Activated naive CD8-positive, alpha-beta T cell treated with anti-CD3 and anti-CD28 coated beads for 36 hours (primary cell): ENCODE results near the gene RNF213. TPM values are rescaled to one million over a fixed set of nuclear protein-coding genes. Genes with fewer than 3 reads are reported as not detected.
A peak's percentile ranks its signal among the peaks of the same experiment; 100 is the strongest.
"Not testable (repeated sequence)": the region's sequence is repeated elsewhere in the genome, so short reads cannot be mapped to it uniquely, and the experiment has no call there.

ENCODE experiments used
- DNase-seq: peaks from one replicate; pipeline ENCODE4 v3.0.0; 2021
- H3K27ac Mint-ChIP-seq: one replicate; pipeline ENCODE4 v1.8.0; 2022; ENCODE audit warnings: mild to moderate bottlenecking, moderate library complexity, mixed read lengths
- H3K27me3 Mint-ChIP-seq: one replicate; pipeline ENCODE4 v1.8.0; 2022; ENCODE audit warnings: mild to moderate bottlenecking, mixed read lengths
- H3K36me3 Mint-ChIP-seq: one replicate; pipeline ENCODE4 v1.8.0; 2021; ENCODE audit warnings: mild to moderate bottlenecking, mixed read lengths
- H3K4me1 Mint-ChIP-seq: one replicate; pipeline ENCODE4 v1.8.0; 2021; ENCODE audit warnings: mixed read lengths
- H3K4me3 Mint-ChIP-seq: one replicate; pipeline ENCODE4 v1.8.0; 2022; ENCODE audit warnings: mild to moderate bottlenecking, moderate library complexity, mixed read lengths
- H3K9me3 Mint-ChIP-seq: one replicate; pipeline ENCODE4 v1.8.0; 2022; ENCODE audit warnings: mixed read lengths
- total RNA-seq, 2 experiments: library from RNA; stranded (reverse); gene quantifications; one replicate each; pipeline ENCODE4 v1.2.3, GENCODE V29; 2021

Gene RNF213
- total RNA-seq, 2 experiments from 2014 or later, result 109 TPM

- peaks cover 49% of the 10 kb centered on the region for H3K4me1 Mint-ChIP-seq
- H3K4me3 Mint-ChIP-seq, result no peak overlapping the region
- H3K27me3 Mint-ChIP-seq, result no peaks in the 10 kb centered on the region
- DNase-seq, result peak; percentile 62
- no peaks in the 10 kb centered on the region for H3K9me3 Mint-ChIP-seq
- no peaks in the 10 kb centered on the region for H3K36me3 Mint-ChIP-seq
- peak overlapping the region; percentile 82 for H3K27ac Mint-ChIP-seq
These were observed 6.0 kb upstream of the RNF213 start for GRCh38 chr17:80254396-80255251.

DNA sequence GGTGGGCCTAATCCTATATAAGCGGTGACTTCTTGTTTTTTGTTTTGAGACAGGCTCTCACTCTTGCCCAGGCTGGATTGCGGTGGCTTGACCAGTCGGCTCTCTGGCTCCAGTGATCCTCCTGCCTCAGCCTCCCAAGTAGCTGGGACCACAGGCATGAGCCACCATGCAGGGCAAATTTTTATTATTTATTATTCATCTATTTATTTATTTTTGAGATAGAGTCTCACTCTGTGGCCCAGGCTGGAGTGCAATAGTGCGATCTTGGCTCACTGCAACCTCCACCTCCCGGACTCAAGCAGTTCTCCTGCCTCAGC lies 4.7 kb upstream of the RNF213 start:
- Mint-ChIP-seq H3K36me3 (no peaks in the 10 kb centered on the region), H3K4me1 (peaks cover 52% of the 10 kb centered on the region), H3K4me3 (no peak overlapping the region), H3K27ac (no peak overlapping the region), H3K9me3 (no peaks in the 10 kb centered on the region), H3K27me3 (no peaks in the 10 kb centered on the region)
- DNase-seq, result no peak

GRCh38 chr17:80257716-80258213 lies 2.9 kb upstream of the RNF213 start:
- DNase-seq, result no peak
- no peaks in the 10 kb centered on the region for H3K27me3 Mint-ChIP-seq
- no peaks in the 10 kb centered on the region for H3K36me3 Mint-ChIP-seq
- no peak overlapping the region for H3K4me3 Mint-ChIP-seq
- H3K27ac Mint-ChIP-seq, result peak overlapping the region; percentile 93
- no peaks in the 10 kb centered on the region for H3K9me3 Mint-ChIP-seq
- peaks cover 58% of the 10 kb centered on the region for H3K4me1 Mint-ChIP-seq

- not testable (repeated sequence) for H3K36me3 Mint-ChIP-seq, H3K4me3 Mint-ChIP-seq
These were observed 2.4 kb upstream of the RNF213 start for GRCh38 chr17:80258296-80258695.

GRCh38 chr17:80259457-80260068 lies 1.1 kb upstream of the RNF213 start:
- Mint-ChIP-seq H3K27ac (peak overlapping the region; percentile 93), H3K9me3 (no peaks in the 10 kb centered on the region), H3K4me3 (peak overlapping the region; percentile 83), H3K27me3 (no peaks in the 10 kb centered on the region), H3K4me1 (peaks cover 47% of the 10 kb centered on the region), H3K36me3 (peaks cover 8% of the 10 kb centered on the region)
- no peak for DNase-seq

More at GRCh38 chr17:80258296-80258695, 2.4 kb upstream of the RNF213 start:
- not testable (repeated sequence) for DNase-seq, H3K9me3 Mint-ChIP-seq, H3K27me3 Mint-ChIP-seq
- peak overlapping the region; percentile 93 for H3K27ac Mint-ChIP-seq
- H3K4me1 Mint-ChIP-seq, result peaks cover 54% of the 10 kb centered on the region

GRCh38 chr17:80260069-80260535 lies 550 bp upstream of the RNF213 start:
- H3K27ac Mint-ChIP-seq, result peak overlapping the region; percentile 93
- H3K4me1 Mint-ChIP-seq, result peaks cover 44% of the 10 kb centered on the region
- DNase-seq, result peak; percentile 84
- H3K36me3 Mint-ChIP-seq, result peaks cover 14% of the 10 kb centered on the region
- peak overlapping the region; percentile 83 for H3K4me3 Mint-ChIP-seq
- no peaks in the 10 kb centered on the region for H3K9me3 Mint-ChIP-seq
- no peaks in the 10 kb centered on the region for H3K27me3 Mint-ChIP-seq

DNA sequence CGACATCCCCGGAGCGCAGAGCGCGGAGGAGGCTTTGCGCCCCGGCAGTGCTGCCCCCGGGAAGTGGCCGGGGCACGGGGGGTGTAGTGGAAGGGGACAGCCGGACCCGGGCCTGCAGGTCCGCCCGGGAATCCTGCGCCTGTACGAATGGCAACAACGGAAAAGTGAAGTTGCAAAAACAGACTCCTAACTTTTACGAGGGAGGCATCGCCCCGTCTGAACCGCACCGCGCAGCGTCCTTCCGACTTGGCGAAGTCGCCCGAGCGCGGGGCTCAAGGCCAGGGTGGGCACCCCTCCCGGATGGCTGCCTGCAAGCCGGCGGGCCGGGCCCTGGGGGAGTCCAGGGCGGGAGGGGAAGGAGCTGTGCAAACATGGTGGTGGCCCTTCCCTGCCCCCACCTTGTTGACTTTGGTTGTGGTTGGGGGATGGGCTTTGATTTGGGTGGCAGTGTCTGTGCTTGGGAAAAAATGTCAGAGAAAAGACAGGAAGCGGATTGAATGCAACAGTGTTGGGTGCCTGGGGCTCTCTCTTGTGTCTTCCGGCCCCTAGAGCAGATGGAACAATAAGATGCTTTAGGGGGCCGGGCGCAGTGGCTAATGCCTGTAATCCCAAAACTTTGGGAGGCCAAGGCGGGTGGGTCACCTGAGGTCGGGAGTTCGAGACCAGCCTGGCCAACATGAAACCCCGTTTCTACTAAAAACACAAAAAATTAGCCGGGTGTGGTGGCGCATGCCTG lies 675 bp downstream of the RNF213 start:
- peaks cover 3% of the 10 kb centered on the region for H3K9me3 Mint-ChIP-seq
- no peaks in the 10 kb centered on the region for H3K27me3 Mint-ChIP-seq
- peak overlapping the region; percentile 87 for H3K27ac Mint-ChIP-seq
- peaks cover 23% of the 10 kb centered on the region for H3K36me3 Mint-ChIP-seq
- peaks cover 50% of the 10 kb centered on the region for H3K4me1 Mint-ChIP-seq
- peak; percentile 66 for DNase-seq
- H3K4me3 Mint-ChIP-seq, result peak overlapping the region; percentile 87

DNA sequence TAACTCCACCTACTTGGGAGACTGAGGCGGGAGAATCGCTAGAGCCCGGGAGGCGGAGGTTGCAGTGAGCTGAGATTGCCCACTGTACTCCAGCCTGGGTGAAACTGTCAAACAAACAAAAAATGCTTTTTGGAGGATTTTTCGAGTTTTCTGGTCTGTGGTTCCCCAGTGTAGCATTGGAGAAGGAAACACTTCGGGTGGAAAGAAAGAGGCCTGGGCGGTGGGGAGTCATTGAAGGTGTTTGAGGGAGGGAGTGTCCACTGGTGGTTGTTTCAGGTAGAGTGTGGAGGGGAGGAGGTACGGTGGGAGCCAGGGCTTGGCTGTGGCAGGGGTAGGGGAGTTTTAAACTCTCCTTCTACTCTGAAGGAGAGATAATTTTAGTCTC lies 1.2 kb downstream of the RNF213 start:
- DNase-seq, result no peak
- H3K36me3 Mint-ChIP-seq, result peaks cover 23% of the 10 kb centered on the region
- H3K27me3 Mint-ChIP-seq, result no peaks in the 10 kb centered on the region
- peaks cover 3% of the 10 kb centered on the region for H3K9me3 Mint-ChIP-seq
- peak overlapping the region; percentile 87 for H3K27ac Mint-ChIP-seq
- H3K4me1 Mint-ChIP-seq, result peaks cover 50% of the 10 kb centered on the region
- H3K4me3 Mint-ChIP-seq, result peak overlapping the region; percentile 87

GRCh38 chr17:80262291-80262690 lies 1.6 kb downstream of the RNF213 start:
- peaks cover 3% of the 10 kb centered on the region for H3K9me3 Mint-ChIP-seq
- peak overlapping the region; percentile 87 for H3K27ac Mint-ChIP-seq
- H3K4me3 Mint-ChIP-seq, result peak overlapping the region; percentile 87
- H3K4me1 Mint-ChIP-seq, result peaks cover 50% of the 10 kb centered on the region
- no peak for DNase-seq
- peaks cover 25% of the 10 kb centered on the region for H3K36me3 Mint-ChIP-seq
- no peaks in the 10 kb centered on the region for H3K27me3 Mint-ChIP-seq

- H3K36me3 Mint-ChIP-seq, result peaks cover 29% of the 10 kb centered on the region
- DNase-seq, result no peak
- peaks cover 49% of the 10 kb centered on the region for H3K4me1 Mint-ChIP-seq
- H3K27ac Mint-ChIP-seq, result peak overlapping the region; percentile 97
- peaks cover 3% of the 10 kb centered on the region for H3K9me3 Mint-ChIP-seq
- no peaks in the 10 kb centered on the region for H3K27me3 Mint-ChIP-seq
- peak overlapping the region; percentile 91 for H3K4me3 Mint-ChIP-seq
These were observed 2.2 kb downstream of the RNF213 start for GRCh38 chr17:80262775-80263244.

DNA sequence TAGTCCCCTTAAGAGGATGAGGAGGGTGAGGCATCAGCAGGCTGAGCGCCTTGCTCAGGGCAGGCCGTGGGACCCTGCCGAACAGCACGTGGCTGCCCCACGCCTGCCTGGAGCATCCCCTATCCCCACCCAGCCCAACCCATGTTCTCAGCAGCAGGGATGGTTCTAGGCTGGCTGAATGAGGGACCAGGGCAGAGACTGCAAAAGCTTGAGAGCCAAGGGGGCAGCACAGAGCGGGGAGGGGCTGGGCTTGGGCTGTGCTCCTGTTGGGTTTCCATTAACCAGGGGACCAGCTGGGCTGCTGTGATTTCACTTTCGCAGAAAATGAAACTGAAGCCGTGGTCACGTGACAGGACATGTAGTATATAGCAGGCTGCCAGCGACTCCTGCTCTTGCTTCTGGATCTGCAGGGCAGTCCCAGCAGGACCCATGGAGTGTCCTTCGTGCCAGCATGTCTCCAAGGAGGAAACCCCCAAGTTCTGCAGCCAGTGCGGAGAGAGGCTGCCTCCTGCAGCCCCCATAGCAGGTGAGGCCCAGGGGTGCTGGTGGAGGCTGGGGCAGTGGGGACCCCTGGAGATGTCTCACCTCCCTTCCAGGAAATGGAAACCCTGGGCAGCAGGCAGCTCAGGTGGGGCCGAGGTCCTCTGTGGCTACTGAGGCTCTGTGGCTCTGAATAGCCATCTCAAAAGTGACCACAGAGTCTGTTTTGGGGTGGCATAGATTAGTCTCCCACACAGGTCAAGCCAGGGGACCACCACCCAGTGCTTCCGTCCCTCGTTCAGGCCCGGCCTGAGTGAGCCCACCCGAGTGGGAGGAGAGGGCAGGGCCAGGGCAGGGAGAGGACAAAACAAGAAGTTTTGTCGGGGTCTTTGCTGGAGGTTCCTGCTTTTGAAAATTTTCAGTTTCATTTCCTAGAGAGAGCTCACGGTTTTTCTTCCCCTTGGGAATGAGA lies 2.9 kb downstream of the RNF213 start:
- DNase-seq, result peak; percentile 89
- Mint-ChIP-seq H3K9me3 (peaks cover 3% of the 10 kb centered on the region), H3K4me1 (peaks cover 44% of the 10 kb centered on the region), H3K36me3 (peaks cover 32% of the 10 kb centered on the region), H3K27me3 (no peaks in the 10 kb centered on the region), H3K27ac (peak overlapping the region; percentile 97), H3K4me3 (peak overlapping the region; percentile 91)

- H3K9me3 Mint-ChIP-seq, result peaks cover 3% of the 10 kb centered on the region
- DNase-seq, result peak; percentile 74
- no peaks in the 10 kb centered on the region for H3K27me3 Mint-ChIP-seq
- H3K36me3 Mint-ChIP-seq, result peaks cover 32% of the 10 kb centered on the region
- H3K27ac Mint-ChIP-seq, result peak overlapping the region; percentile 97
- peak overlapping the region; percentile 91 for H3K4me3 Mint-ChIP-seq
- peaks cover 35% of the 10 kb centered on the region for H3K4me1 Mint-ChIP-seq
These were observed 3.8 kb downstream of the RNF213 start for GRCh38 chr17:80264205-80265075.
